ENCODE data around the gene JAZF1. TPM values are rescaled to one million over a fixed set of nuclear protein-coding genes. Genes with fewer than 3 reads are reported as not detected.

JAZF1 gene
- polyA plus RNA-seq, 1 donor: 11.4 TPM

DNA sequence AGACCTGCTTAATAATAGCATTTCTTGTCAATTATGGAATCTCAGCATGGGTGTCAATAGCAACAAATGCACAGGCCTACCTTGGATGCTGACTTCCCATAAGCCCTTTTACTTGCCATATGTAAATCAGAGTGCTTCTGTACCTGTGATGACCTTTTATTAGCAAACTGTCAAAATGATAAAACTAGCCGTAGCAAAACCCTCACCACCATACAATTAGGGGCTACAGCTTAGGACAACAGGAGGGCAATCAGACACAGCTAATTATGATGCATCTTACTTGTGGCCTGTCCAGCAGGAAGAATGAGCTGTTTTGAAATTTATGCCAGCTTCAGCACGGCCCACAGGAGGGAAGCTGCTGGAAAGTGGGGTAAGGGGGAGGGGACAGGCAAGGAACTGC is 239.1 kb downstream of the JAZF1 start:
- Histone ChIP-seq H3K9me3 (ENCODE audit: control insufficient read depth, low read depth, low read length) (no peaks in the 10 kb centered on the region), H3K4me3 (ENCODE audit: low read length) (no peak overlapping the region), H3K27me3 (ENCODE audit: control insufficient read depth, insufficient read depth, low read length) (no peaks in the 10 kb centered on the region), H3K4me1 (ENCODE audit: control insufficient read depth, insufficient read depth, low read length) (no peaks in the 10 kb centered on the region), H3K27ac (ENCODE audit: low read length) (no peak overlapping the region), H3K36me3 (ENCODE audit: control insufficient read depth, insufficient read depth, low read length) (no peaks in the 10 kb centered on the region)
- no peak for DNase-seq
- WGBS (ENCODE audit: insufficient coverage, low lambda C conversion rate): no CpG with 5 or more reads among the region's 2 CpGs

DNA sequence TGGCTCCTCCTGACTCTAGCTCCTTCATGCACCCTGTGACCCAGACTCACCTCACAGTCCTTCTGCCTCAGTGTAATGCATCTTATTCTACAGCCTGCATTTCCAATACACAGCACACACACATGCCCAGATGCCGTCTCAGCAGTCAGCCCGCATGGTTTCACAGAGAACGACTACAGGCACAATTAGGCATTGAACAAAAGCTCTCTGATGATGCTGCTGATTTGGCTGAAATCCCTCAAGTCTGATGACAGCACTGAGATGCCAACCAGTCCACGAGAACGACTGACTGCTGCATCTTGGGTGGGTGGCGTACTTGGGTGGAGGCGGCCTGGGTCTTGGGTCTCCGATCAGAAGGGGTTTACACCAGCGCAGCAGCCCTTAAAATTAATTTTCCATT is 240.3 kb downstream of the JAZF1 start:
- WGBS (ENCODE audit: insufficient coverage, low lambda C conversion rate): no CpG with 5 or more reads among the region's 9 CpGs
- H3K4me1 ChIP-seq (ENCODE audit: control insufficient read depth, insufficient read depth, low read length): no peaks in the 10 kb centered on the region

DNA sequence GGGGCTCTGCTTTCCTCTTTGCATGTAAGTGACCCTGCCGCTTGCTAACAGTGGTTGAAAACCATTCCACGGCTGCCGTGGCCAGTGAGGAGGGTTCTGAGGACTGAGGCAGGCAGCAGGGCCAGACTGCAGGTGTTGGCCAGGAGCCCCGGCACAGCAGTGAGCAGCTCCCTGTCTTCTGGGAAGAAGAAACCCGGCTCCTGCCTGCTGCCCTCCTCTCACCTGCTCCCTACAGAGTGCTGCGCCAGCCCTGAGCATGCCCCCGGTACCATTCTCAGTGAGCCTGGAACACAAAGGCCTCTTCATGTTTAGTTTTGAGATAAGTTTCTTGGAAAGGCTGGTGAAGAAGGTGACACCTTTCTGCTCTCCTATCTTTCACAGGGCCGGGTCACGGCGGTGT is 240.7 kb downstream of the JAZF1 start:
- Histone ChIP-seq H3K4me1 (ENCODE audit: control insufficient read depth, insufficient read depth, low read length) (no peaks in the 10 kb centered on the region), H3K27ac (ENCODE audit: low read length) (no peak overlapping the region), H3K36me3 (ENCODE audit: control insufficient read depth, insufficient read depth, low read length) (no peaks in the 10 kb centered on the region), H3K4me3 (ENCODE audit: low read length) (no peak overlapping the region), H3K27me3 (ENCODE audit: control insufficient read depth, insufficient read depth, low read length) (no peaks in the 10 kb centered on the region), H3K9me3 (ENCODE audit: control insufficient read depth, low read depth, low read length) (no peaks in the 10 kb centered on the region)
- no CpG with 5 or more reads among the region's 10 CpGs for WGBS (ENCODE audit: insufficient coverage, low lambda C conversion rate)
- DNase-seq: no peak

More for the DNA sequence above, 240.3 kb downstream of the JAZF1 start:
- Histone ChIP-seq H3K9me3 (ENCODE audit: control insufficient read depth, low read depth, low read length) (no peaks in the 10 kb centered on the region), H3K36me3 (ENCODE audit: control insufficient read depth, insufficient read depth, low read length) (no peaks in the 10 kb centered on the region), H3K27me3 (ENCODE audit: control insufficient read depth, insufficient read depth, low read length) (no peaks in the 10 kb centered on the region), H3K27ac (ENCODE audit: low read length) (no peak overlapping the region), H3K4me3 (ENCODE audit: low read length) (no peak overlapping the region)
- no peak for DNase-seq

DNA sequence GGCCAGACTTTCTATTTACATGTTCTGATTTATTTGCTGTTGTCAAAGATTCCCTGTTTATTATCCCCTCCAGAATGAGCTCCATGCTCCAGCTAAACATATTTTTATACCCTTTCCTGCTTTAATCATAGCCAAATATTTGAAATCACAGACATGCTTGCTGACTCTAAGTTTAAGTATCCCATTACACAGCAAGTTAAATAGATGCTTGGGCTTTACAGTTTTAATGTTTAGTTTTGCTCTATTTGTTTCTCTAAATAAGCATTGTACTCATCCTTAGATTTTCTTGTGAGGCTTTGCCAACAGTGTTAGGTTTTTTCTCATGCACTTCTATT is 243.9 kb downstream of the JAZF1 start:
- H3K9me3 ChIP-seq (ENCODE audit: control insufficient read depth, low read depth, low read length): no peaks in the 10 kb centered on the region
- DNase-seq: no peak
- H3K27ac ChIP-seq (ENCODE audit: low read length): no peak overlapping the region
- no peaks in the 10 kb centered on the region for H3K4me1 ChIP-seq (ENCODE audit: control insufficient read depth, insufficient read depth, low read length)
- H3K4me3 ChIP-seq (ENCODE audit: low read length): no peak overlapping the region
- no peaks in the 10 kb centered on the region for H3K36me3 ChIP-seq (ENCODE audit: control insufficient read depth, insufficient read depth, low read length)
- H3K27me3 ChIP-seq (ENCODE audit: control insufficient read depth, insufficient read depth, low read length): no peaks in the 10 kb centered on the region

DNA sequence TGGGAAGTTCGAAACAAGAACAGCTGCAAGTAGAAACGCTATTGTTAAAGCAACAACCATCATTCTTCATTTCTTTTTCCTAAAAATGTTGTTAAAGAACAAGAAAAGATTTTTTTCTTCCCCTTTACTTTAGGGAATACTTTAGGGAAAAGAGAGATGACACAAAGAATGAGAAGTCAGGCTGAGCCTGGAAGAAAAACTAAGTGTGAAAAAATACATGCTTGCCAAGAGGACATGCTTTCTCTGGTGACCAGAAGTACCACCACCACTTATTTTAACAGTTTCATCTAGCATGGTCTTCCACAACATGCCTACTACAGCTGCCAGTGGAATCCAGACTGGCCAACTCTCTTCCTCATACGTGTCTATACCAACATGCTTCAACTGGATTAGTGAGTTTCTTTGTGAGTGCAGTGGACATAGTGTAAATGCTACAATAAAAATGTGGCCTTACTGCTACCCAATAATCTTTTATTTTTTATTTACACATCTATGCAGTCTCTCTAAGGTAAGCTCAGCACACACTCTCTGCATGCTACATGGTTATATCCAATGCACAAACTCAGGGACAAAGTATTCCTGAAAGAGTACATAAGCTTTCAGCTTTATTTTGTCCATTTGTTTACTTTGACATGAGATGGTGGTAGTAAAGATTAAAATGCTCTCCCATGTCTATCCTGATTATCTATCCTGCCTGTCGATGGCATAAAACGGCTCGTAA is 244.4 kb downstream of the JAZF1 start:
- Histone ChIP-seq H3K27me3 (ENCODE audit: control insufficient read depth, insufficient read depth, low read length) (no peaks in the 10 kb centered on the region), H3K27ac (ENCODE audit: low read length) (no peak overlapping the region)
- 76% methylated on average over 3 of the region's 6 CpGs for WGBS (ENCODE audit: insufficient coverage, low lambda C conversion rate)

DNA sequence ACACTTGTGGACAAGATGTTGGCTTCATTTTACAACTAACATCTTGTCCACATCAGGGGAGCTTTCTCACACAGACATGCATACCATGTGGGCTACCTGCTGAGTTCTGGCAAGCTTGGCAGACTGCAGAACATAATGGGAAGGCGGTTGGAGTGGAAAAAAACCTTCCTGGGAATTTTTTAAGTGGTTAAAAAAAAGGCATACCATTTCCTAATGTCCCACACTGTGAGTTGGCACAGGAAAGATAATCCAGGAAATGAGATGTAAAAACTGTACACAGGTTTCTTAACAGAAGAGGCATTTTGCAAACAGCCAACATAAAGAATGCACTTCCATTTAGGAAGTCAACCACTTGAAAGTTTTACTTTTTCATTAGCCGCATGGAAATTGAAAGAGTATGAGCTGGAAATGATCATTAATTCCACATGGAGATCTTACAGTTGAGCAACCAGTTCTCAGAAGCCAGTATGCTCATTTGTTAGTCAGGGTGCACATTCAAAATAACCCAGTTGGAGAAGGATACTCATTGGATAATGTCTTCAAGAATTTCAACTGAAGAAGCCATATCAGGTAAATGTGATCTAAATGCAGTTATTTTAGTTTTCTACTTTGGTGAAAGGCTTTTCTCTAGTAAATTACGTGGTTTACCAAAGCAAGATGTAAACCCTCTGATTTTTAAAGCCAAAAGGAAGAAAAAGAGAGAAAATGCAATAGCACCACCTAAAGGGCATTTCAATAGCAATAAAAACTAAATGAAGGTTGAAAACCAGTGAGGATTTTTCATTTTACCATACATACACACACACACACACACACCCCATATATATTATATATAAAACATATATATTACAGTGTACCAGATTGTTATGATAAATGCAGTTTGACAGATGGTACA is 246.7 kb downstream of the JAZF1 start:
- H3K27ac ChIP-seq (ENCODE audit: low read length): no peak overlapping the region
- 80% methylated on average over 1 of the region's 3 CpGs for WGBS (ENCODE audit: insufficient coverage, low lambda C conversion rate)

More for the DNA sequence above, 244.4 kb downstream of the JAZF1 start:
- H3K36me3 ChIP-seq (ENCODE audit: control insufficient read depth, insufficient read depth, low read length): no peaks in the 10 kb centered on the region
- H3K9me3 ChIP-seq (ENCODE audit: control insufficient read depth, low read depth, low read length): no peaks in the 10 kb centered on the region
- DNase-seq: no peak
- H3K4me3 ChIP-seq (ENCODE audit: low read length): no peak overlapping the region
- no peaks in the 10 kb centered on the region for H3K4me1 ChIP-seq (ENCODE audit: control insufficient read depth, insufficient read depth, low read length)

DNA sequence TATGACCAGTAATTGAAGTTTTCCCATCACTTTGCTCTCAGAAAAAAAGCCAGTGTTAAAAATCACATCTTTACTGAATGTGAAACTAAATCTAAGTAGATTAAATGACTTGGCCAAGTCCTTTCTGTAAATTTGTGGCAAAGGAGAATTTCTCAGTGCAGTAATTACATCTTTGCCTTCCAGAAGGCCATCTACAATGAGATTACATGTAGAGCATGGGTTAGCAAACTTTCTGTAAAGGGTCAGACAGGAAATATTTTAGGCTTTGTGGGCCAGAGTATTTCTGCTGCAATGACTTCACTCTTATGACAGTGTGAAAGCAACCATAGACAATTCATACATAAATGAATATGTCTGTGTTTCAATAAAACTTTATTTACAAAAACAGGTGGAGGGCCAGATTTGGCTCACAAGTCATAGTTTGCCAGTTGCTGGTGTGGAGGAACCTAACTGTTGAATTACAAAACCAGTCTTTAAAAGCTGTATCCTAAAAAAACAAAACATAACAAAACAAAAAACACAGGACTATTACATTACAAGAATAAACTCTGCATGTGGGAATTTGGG is 249.6 kb downstream of the JAZF1 start:
- Histone ChIP-seq H3K9me3 (ENCODE audit: control insufficient read depth, low read depth, low read length) (no peaks in the 10 kb centered on the region), H3K27me3 (ENCODE audit: control insufficient read depth, insufficient read depth, low read length) (peaks cover 4% of the 10 kb centered on the region), H3K27ac (ENCODE audit: low read length) (no peak overlapping the region), H3K36me3 (ENCODE audit: control insufficient read depth, insufficient read depth, low read length) (no peaks in the 10 kb centered on the region), H3K4me3 (ENCODE audit: low read length) (no peak overlapping the region), H3K4me1 (ENCODE audit: control insufficient read depth, insufficient read depth, low read length) (no peaks in the 10 kb centered on the region)
- DNase-seq: no peak

More for the DNA sequence above, 246.7 kb downstream of the JAZF1 start:
- Histone ChIP-seq H3K36me3 (ENCODE audit: control insufficient read depth, insufficient read depth, low read length) (no peaks in the 10 kb centered on the region), H3K4me3 (ENCODE audit: low read length) (no peak overlapping the region), H3K9me3 (ENCODE audit: control insufficient read depth, low read depth, low read length) (no peaks in the 10 kb centered on the region), H3K4me1 (ENCODE audit: control insufficient read depth, insufficient read depth, low read length) (no peaks in the 10 kb centered on the region), H3K27me3 (ENCODE audit: control insufficient read depth, insufficient read depth, low read length) (no peaks in the 10 kb centered on the region)
- DNase-seq: no peak

DNA sequence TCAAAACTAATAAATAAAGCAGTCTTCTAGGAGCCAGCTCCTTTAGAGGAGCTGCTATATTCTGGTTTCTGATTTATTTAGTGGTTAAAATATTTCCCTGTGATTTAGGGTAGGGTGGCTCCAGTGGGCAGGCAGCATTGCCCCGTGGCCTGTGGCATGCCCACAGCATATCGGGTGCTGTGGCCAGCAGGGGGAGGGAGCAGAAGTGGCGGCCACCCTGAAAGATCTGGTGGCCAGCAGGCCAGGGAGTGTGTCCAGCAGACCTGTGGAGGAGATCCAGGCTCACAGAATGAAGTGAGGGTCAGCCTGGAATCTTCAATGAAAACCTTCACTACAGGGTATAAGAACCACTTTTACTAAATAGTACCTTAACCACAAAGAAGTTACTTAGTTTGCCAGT is 251.5 kb downstream of the JAZF1 start:
- H3K27ac ChIP-seq (ENCODE audit: low read length): no peak overlapping the region
- DNase-seq: no peak
- H3K9me3 ChIP-seq (ENCODE audit: control insufficient read depth, low read depth, low read length): no peaks in the 10 kb centered on the region
- H3K4me3 ChIP-seq (ENCODE audit: low read length): no peak overlapping the region
- no CpG with 5 or more reads among the region's 3 CpGs for WGBS (ENCODE audit: insufficient coverage, low lambda C conversion rate)
- H3K4me1 ChIP-seq (ENCODE audit: control insufficient read depth, insufficient read depth, low read length): no peaks in the 10 kb centered on the region
- no peaks in the 10 kb centered on the region for H3K36me3 ChIP-seq (ENCODE audit: control insufficient read depth, insufficient read depth, low read length)
- peaks cover 4% of the 10 kb centered on the region for H3K27me3 ChIP-seq (ENCODE audit: control insufficient read depth, insufficient read depth, low read length)

DNA sequence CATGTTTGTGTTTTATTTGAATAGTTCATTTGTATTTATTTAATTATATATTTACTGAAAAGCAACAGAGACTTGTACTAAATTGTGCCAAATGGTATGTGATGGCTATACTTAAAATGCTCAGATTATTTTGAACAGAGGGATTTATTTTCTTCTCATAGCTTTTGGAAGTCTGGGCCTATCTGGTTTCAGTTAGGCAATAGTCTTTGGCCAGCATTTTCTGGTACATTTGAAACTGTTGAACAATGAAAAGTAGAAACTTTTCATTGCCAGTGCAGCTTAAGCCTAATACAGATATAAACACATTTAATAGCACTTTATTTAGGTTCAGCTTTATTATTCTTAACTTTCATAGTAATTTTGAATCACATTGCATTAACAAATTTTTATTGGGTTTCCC is 252.6 kb downstream of the JAZF1 start:
- peaks cover 4% of the 10 kb centered on the region for H3K27me3 ChIP-seq (ENCODE audit: control insufficient read depth, insufficient read depth, low read length)
- no peak for DNase-seq
- H3K4me3 ChIP-seq (ENCODE audit: low read length): no peak overlapping the region
- no peaks in the 10 kb centered on the region for H3K36me3 ChIP-seq (ENCODE audit: control insufficient read depth, insufficient read depth, low read length)
- no peak overlapping the region for H3K27ac ChIP-seq (ENCODE audit: low read length)
- no peaks in the 10 kb centered on the region for H3K4me1 ChIP-seq (ENCODE audit: control insufficient read depth, insufficient read depth, low read length)
- no peaks in the 10 kb centered on the region for H3K9me3 ChIP-seq (ENCODE audit: control insufficient read depth, low read depth, low read length)

DNA sequence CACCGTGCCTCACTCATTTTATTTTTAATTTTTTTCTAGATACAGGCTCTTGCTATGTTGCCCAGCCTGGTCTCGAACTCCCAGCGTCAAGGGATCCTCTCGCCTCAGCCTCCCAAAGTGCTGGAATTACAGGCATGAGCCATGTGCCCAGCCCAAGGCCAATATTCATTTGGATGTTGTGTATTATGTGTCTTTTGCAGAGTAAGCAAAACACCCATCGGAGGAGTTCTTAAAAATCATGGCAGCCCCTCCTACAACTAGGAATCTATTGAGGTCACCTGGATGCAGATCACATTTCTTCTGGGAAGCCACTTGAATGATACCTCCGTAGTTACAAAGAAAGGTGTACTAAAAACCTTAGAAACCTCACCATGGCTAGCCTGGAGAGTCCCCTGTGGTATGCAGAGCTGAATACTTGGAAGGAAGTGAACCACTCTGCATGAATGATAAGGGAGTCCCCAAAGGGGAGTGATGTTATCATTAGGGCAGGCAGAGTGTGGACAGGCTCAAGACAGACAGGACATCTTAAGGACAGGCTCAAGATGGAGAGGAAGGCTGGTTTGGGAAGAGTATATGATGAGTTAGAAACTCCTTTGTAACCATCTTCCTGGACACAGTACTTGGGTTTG is 254.9 kb downstream of the JAZF1 start:
- WGBS (ENCODE audit: insufficient coverage, low lambda C conversion rate): no CpG with 5 or more reads among the region's 6 CpGs
- Histone ChIP-seq H3K4me1 (ENCODE audit: control insufficient read depth, insufficient read depth, low read length) (no peaks in the 10 kb centered on the region), H3K27me3 (ENCODE audit: control insufficient read depth, insufficient read depth, low read length) (peaks cover 4% of the 10 kb centered on the region), H3K4me3 (ENCODE audit: low read length) (no peak overlapping the region), H3K36me3 (ENCODE audit: control insufficient read depth, insufficient read depth, low read length) (no peaks in the 10 kb centered on the region), H3K9me3 (ENCODE audit: control insufficient read depth, low read depth, low read length) (no peaks in the 10 kb centered on the region), H3K27ac (ENCODE audit: low read length) (no peak overlapping the region)
- no peak for DNase-seq

All from large intestine (tissue), 3 donors.